BLaER1 treated with 17β-estradiol and CSF1 and Interleukin-3, amounts not matched to agents 10 nM and 100 nM (cell line): ENCODE measurements around the gene LRRC8B.

Source experiments
- H3K27ac ChIP-seq, 11 experiments: shearing (Covaris generic); formaldehyde crosslinking; 2 replicates each; pipeline ENCODE4 v1.8.1; 2022
- H3K27me3 ChIP-seq, 11 experiments: shearing (Covaris generic); formaldehyde crosslinking; 2 replicates each; pipeline ENCODE4 v1.8.1; 2022
- H3K36me3 ChIP-seq, 11 experiments: shearing (Covaris generic); formaldehyde crosslinking; 2 replicates each; pipeline ENCODE4 v1.8.1; 2022
- H3K4me1 ChIP-seq, 10 experiments: shearing (Covaris generic); formaldehyde crosslinking; 2 replicates each; pipeline ENCODE4 v1.8.1; 2022
- H3K4me2 ChIP-seq, 11 experiments: shearing (Covaris generic); formaldehyde crosslinking; 2 replicates each; pipeline ENCODE4 v1.8.1; 2022
- H3K4me3 ChIP-seq, 10 experiments: shearing (Covaris generic); formaldehyde crosslinking; 2 replicates each; pipeline ENCODE4 v1.8.1; 2022
- H3K9ac ChIP-seq, 11 experiments: shearing (Covaris generic); formaldehyde crosslinking; 2 replicates each; pipeline ENCODE4 v1.8.1; 2022
- H3K9me3 ChIP-seq, 11 experiments: shearing (Covaris generic); formaldehyde crosslinking; replicated peaks in 1 of 11; 2 replicates each; pipeline ENCODE4 v1.8.1; 2022
- H4K20me1 ChIP-seq, 11 experiments: shearing (Covaris generic); formaldehyde crosslinking; 2 replicates each; pipeline ENCODE4 v1.8.1; 2022
- Cebpa-rat ChIP-seq, 11 experiments: shearing (Covaris generic); IDR thresholded peaks; 2 replicates each; pipeline ENCODE4 v1.8.1; 2022

The LRRC8B gene

DNA sequence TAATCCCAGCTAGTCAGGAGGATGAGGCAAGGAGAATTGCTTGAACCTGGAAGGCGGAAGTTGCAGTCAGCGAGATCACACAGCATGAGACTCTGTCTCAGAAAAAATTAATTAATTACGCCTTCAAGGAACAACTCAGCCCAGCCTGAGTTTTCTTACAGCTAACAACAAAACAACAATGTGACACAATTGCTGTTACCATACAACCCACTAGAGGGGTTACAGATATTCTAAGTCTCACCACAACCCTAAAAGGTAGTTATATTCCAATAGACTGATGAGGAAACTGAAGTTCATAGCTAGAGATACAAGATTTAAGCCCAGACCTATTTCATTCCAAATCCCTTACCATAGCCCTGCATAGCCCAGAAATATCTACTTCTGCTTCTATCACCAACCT, 105.4 kb downstream of the LRRC8B start:
- peaks cover 8 to 54% (median 24%) of the 10 kb centered on the region in 11 experiments; a peak in 20 of 22 replicates for H3K36me3 ChIP-seq
- TF ChIP-seq Cebpa-rat (IDR thresholded peaks at IDR 0.05): no peak
- H3K4me1 ChIP-seq: peaks cover 28 to 36% (median 32%) of the 10 kb centered on the region in 10 experiments
- H3K4me3 ChIP-seq: no peak overlapping the region; a peak in 1 of 20 replicates
- no peak overlapping the region for H3K27ac ChIP-seq
- no peaks in the 10 kb centered on the region for H3K27me3 ChIP-seq
- H3K9ac ChIP-seq: no peak overlapping the region
- H3K9me3 ChIP-seq: no peaks in the 10 kb centered on the region
- H4K20me1 ChIP-seq: peaks cover 0 to 6% (median 0%) of the 10 kb centered on the region in 11 experiments; a peak in 5 of 22 replicates
- peak overlapping the region; percentile 85 to 98 (median 90); a peak in 20 of 22 replicates for H3K4me2 ChIP-seq

DNA sequence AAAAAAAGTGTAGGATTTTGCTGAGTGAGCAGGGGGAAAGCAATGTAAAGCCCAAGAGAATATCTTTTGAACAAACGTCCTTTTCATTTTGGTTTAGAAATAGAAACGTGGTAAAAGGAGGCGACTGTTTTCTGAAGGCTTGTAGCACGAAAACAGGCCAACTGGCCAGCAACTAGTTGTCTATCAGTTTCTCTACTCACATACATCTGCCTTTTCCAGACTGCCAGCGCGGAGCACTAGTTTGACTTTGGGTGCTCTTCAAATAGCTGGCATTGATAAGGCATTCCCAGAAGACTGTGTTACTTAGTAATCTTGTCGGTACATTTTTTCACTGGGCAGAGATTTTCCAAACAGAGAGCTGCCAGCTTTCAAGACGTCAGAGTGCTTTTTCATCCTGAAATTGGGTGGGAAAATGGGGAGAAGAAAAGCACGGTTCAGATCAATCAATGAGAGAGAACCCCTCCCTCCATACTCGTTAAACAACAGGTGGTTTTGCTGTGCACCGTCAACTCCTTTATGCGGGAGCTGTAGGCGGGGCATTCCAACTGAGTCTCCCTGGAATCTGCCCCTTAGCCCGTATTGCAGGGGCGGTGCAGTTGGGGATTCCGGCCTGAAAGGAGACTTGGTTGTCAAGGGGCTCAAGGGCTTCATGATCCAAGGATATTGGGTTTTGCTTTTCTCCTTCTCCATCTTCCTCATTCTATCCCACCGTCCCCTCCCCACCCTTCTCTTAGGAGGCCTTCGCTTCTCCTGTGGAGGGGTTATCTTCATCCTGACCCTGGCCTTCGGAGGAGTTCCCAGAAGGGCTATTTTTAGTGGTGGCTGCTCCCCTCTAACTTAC, 107.4 kb downstream of the LRRC8B start:
- Histone ChIP-seq H3K27ac (peak overlapping the region; percentile 44 to 99 (median 97); a peak in 21 of 22 replicates), H3K9me3 (no peaks in the 10 kb centered on the region), H3K36me3 (peaks cover 7 to 55% (median 30%) of the 10 kb centered on the region in 11 experiments; a peak in 16 of 22 replicates), H3K4me1 (peaks cover 37 to 54% (median 47%) of the 10 kb centered on the region in 10 experiments), H3K4me2 (peak overlapping the region; percentile 85 to 98 (median 90)), H3K9ac (peak overlapping the region; percentile 91 to 99 (median 98)), H3K4me3 (peak overlapping the region; percentile 77 to 98 (median 91)), H3K27me3 (no peaks in the 10 kb centered on the region), H4K20me1 (peaks cover 15 to 23% (median 17%) of the 10 kb centered on the region in 11 experiments; a peak in 19 of 22 replicates)
- no peak for TF ChIP-seq Cebpa-rat (IDR thresholded peaks at IDR 0.05)

DNA sequence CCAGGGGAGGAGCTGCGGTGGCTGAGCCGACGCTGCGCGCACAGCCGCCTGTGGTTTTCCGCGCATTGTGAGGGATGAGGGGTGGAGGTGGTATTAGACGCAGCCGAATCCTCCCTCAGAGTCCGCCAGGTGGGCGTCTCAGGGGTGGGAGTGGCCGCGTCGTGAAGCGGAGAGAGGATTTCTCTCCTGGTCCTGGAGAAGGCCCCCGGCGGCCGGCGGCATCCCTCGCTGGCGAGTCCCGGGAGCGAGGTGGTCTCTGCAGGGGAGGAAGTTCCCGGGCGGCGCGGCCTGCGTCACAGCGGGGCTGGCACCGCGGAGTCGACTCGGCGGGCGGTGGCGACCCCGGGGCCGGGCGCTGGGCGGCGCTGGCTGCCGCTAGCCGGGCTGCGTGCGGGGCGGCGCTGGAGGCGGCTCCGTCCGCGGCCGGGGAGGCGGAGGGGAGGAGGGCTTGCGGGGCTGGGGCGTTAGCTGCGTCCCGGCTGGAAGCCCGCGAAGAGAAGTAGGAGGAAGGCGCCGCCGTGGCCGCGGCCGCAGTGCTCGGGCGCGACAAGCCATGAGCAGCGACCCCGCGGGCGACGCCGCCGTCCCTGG, 108.1 kb downstream of the LRRC8B start, which contains the start of gene LRRC8C:
Gene LRRC8C, plus strand, starts transcription at position 464 of the 591 bp plus-strand sequence. CDS start 53,354 bp downstream, outside the sequence.
- Histone ChIP-seq H3K9ac (peak within 1 kb of the TSS; percentile 91 to 99 (median 98)), H3K36me3 (peaks cover 7 to 62% (median 37%) of the 10 kb centered on the region in 11 experiments; a peak in 17 of 22 replicates), H3K4me2 (peak within 1 kb of the TSS; percentile 85 to 98 (median 90)), H3K27me3 (no peaks in the 10 kb centered on the region), H3K9me3 (peaks cover 0 to under 1% (median 0%) of the 10 kb centered on the region in 11 experiments; a peak in 4 of 22 replicates), H3K27ac (peak within 1 kb of the TSS; percentile 84 to 99 (median 97)), H3K4me1 (peaks cover 44 to 62% (median 54%) of the 10 kb centered on the region in 10 experiments), H4K20me1 (peaks cover 22 to 30% (median 24%) of the 10 kb centered on the region in 11 experiments; a peak in 19 of 22 replicates), H3K4me3 (peak within 1 kb of the TSS; percentile 77 to 98 (median 91))
- no peak for TF ChIP-seq Cebpa-rat (IDR thresholded peaks at IDR 0.05)

DNA sequence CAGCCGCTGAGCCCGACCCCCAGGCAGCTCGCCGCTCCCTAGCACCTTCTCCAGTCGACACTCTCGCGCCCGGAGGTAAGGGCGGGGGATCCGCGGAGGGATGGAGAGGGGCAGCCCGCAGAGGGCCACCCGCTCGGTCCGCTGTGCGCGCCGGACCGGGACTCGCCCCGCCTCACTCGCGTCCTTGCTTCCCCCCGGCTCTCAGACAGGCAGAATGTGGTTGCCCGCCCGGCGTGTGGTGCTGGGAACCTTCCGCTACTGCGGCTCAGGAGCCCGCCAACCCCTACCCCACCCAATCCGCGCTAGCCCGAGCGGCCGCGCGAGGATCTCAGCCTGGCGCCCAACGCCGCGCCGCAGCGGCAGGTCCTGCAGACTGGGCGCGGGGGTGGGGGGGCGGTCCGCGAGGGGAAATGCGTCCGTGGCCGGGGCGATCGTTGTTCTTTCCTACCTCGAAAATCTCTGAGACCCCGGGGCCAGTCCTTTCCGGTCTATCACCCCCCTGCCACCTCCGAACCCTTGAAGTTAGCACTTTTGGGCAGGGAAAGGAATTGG, 108.7 kb downstream of the LRRC8B start:
- H4K20me1 ChIP-seq: peaks cover 28 to 36% (median 30%) of the 10 kb centered on the region in 11 experiments; a peak in 19 of 22 replicates
- H3K9ac ChIP-seq: peak overlapping the region; percentile 91 to 99 (median 98)
- TF ChIP-seq Cebpa-rat (IDR thresholded peaks at IDR 0.05): no peak
- peaks cover 6 to 65% (median 40%) of the 10 kb centered on the region in 11 experiments; a peak in 17 of 22 replicates for H3K36me3 ChIP-seq
- H3K27me3 ChIP-seq: no peaks in the 10 kb centered on the region
- H3K4me2 ChIP-seq: peak overlapping the region; percentile 33 to 98 (median 89); a peak in 21 of 22 replicates
- peak overlapping the region; percentile 84 to 99 (median 97) for H3K27ac ChIP-seq
- peaks cover 0 to 6% (median 0%) of the 10 kb centered on the region in 11 experiments; a peak in 5 of 22 replicates for H3K9me3 ChIP-seq
- peaks cover 50 to 67% (median 59%) of the 10 kb centered on the region in 10 experiments for H3K4me1 ChIP-seq
- H3K4me3 ChIP-seq: peak overlapping the region; percentile 77 to 98 (median 91)

DNA sequence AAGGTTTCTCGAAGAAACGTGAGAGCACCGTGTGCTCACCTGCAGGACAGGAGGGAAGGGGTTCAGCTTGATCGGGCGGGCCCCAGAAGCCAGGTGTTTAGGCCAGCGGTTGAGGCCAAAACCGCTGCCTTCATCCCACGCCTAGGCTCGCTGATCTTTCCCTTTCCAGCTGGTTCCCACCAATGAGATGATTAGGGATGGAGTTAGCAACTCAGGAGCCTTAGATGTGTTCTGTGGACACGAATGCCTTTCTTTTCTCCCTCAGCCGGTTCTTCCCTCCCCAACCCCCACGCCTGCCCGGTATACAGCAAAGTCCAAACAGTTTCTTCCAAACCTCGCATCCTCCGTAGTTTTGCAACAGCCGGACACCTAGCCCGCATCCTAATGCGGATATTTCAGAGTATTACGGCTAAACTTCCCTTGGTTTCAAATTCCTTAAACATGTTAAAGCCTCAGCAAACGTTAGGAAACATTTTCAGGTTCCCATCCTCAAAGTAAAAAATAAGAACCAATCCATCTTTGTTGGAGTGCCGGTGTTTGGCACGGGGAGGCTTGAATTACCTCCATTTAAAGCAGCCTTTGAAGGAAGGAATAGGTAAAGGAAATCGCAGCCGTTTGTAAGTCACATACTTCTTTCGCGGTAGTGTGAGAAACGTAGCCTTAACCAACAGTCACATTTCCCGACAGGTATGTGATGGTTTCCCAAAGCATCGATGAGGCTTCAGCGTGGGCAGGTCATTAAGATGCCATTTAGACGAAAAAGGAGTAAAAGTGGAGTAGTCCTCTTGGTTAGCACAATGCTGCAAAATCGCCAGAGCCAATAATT, 109.4 kb downstream of the LRRC8B start:
- no peaks in the 10 kb centered on the region for H3K27me3 ChIP-seq
- H3K9ac ChIP-seq: peak overlapping the region; percentile 91 to 99 (median 98)
- peaks cover 1 to 65% (median 41%) of the 10 kb centered on the region in 11 experiments; a peak in 20 of 22 replicates for H3K36me3 ChIP-seq
- TF ChIP-seq Cebpa-rat (IDR thresholded peaks at IDR 0.05): no peak
- peaks cover 0 to 7% (median 0%) of the 10 kb centered on the region in 11 experiments; a peak in 6 of 22 replicates for H3K9me3 ChIP-seq
- H3K4me3 ChIP-seq: peak overlapping the region; percentile 77 to 98 (median 91)
- H3K27ac ChIP-seq: peak overlapping the region; percentile 84 to 99 (median 97)
- peaks cover 35 to 40% (median 37%) of the 10 kb centered on the region in 11 experiments; a peak in 21 of 22 replicates for H4K20me1 ChIP-seq
- H3K4me2 ChIP-seq: peak overlapping the region; percentile 33 to 98 (median 89)
- H3K4me1 ChIP-seq: peaks cover 55 to 71% (median 63%) of the 10 kb centered on the region in 10 experiments

GRCh38 chr1:89635825-89636815, 111.5 kb downstream of the LRRC8B start:
- Histone ChIP-seq H3K9ac (peak overlapping the region; percentile 39 to 99 (median 96); a peak in 21 of 22 replicates), H3K9me3 (peaks cover 0 to 11% (median 0%) of the 10 kb centered on the region in 11 experiments; a peak in 6 of 22 replicates), H3K36me3 (peaks cover 5 to 75% (median 59%) of the 10 kb centered on the region in 11 experiments; a peak in 20 of 22 replicates), H3K4me3 (peak overlapping the region; percentile 77 to 98 (median 91); a peak in 19 of 20 replicates), H3K4me1 (peaks cover 41 to 71% (median 53%) of the 10 kb centered on the region in 10 experiments), H3K27me3 (no peaks in the 10 kb centered on the region), H3K4me2 (peak overlapping the region; percentile 78 to 98 (median 90)), H3K27ac (peak overlapping the region in 10 of 11 experiments; percentile 45 to 99 (median 97); a peak in 20 of 22 replicates), H4K20me1 (peaks cover 50 to 59% (median 57%) of the 10 kb centered on the region in 11 experiments; a peak in 21 of 22 replicates)
- no peak for TF ChIP-seq Cebpa-rat (IDR thresholded peaks at IDR 0.05)
